ENCODE data around the gene TMEM54.
"Not testable (repeated sequence)": the region's sequence is repeated elsewhere in the genome, so short reads cannot be mapped to it uniquely, and the experiment has no call there.

TMEM54 gene

DNA sequence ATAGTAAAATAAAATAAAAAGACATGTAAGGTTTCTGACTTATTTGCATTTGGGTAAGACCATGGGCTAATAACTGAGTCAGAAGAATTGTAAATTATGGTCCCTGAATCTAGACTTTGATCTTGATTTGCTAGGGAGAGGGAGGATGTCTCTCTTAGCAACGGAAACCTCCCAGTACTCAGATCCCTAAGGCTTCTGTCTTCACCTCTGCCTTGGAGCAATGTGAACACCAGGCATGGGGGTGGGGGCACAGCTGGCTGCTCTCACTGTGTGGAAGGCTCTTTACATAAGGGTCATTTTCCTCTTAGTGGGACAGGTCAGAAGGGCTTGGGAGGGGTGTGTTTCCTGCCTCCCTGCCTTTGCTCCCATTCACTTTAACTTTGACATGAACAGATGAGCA, 17.0 kb upstream of the TMEM54 start:
- DNase-seq: no peak

DNA sequence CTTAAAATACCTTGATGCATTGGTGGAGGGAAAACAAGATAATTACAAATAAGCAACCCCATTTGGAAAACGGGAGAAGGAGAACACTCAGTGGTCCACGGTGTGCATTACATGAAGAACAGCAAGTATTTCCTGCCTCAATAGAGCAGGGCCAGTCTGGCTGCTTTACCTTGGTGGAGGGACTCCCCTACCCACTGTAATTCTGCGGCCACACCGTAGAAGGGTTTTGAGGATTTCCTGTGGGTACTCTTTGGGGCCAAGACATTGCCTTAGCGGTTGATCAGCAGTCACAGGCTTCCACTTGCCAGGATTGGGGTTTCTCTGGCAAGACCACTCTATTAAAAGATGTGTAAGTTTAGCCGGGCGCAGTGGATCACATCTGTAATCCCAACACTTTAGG, 16.3 kb upstream of the TMEM54 start:
- DNase-seq: no peak

DNA sequence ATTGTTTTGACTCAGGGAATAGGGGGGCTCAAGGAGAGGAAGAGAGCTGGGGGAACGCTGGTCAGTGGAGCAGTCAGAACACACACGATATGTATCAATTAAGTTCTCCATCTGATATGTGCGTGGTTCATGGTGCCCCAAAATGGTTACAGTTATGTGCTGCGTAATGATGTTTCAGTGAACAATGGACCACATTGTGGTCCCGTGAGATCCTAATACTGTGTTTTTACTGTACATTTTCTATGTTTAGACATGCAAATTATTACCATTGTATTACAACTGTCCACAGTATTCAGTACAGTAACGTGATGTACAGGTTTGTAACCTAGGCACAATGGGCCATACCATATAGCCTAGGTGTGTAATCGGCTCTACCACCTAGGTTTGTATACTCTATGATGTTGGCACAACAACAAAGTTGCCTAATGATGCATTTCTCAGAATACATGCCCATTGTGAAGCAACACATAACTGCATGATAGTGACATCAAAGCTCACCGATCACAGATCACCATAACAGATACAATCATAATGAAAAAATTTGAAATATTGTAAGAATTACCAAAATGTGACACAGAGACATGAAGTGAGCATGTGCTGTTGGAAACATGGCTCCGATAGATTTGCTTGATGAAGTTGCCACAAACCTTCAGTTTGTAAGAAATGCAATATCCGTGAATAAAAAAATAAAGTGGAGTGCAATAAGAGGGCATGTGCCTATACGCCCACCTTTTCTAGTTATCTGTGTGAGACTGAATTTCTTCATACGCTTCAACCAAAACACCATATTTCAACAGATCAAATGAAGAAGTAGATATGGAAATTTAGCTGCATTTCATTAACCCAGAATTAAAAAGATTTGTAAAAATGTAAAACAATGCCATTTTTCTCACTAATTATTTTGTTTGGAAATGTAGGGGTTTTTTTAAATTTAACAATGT, 14.8 kb upstream of the TMEM54 start:
- DNase-seq: no peak

DNA sequence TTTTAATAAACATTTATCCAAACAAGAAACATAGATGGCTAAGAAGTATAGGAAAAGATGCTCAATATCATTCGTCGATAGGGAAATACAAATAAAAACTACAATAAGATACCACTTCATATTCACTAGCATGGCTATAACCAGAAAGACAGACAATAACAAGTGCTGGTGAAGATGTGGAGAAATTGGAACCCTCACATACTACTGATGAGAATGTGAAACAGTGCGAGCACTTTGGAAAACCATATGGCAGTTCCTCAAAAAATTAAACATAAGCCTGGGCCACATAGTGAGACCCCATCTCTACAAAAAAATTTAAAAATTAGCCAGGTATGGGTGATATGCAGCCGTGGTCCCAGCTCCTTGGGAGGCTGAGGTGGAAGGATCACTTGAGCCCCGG, 9.1 kb upstream of the TMEM54 start:
- DNase-seq: no peak

DNA sequence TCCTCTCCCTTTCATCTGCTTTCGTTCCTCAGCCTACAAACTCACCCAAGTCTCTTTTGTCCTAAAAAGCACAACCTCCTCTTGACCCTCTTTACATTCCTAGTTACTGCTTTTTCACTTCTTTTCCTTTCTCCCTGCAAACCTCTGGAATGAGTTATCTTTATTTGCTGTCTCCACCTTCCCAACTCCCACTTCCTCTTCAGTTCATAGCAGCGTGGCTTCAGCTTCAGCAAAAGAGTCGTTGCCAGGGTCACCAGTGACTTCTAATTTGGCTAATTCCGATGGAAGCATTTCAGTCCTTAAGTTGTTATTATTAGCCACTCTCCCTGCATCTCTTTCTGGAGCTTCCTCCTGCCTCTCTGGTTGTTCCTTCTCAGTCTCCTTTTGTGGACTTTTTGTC, 6.2 kb upstream of the TMEM54 start:
- DNase-seq: no peak

DNA sequence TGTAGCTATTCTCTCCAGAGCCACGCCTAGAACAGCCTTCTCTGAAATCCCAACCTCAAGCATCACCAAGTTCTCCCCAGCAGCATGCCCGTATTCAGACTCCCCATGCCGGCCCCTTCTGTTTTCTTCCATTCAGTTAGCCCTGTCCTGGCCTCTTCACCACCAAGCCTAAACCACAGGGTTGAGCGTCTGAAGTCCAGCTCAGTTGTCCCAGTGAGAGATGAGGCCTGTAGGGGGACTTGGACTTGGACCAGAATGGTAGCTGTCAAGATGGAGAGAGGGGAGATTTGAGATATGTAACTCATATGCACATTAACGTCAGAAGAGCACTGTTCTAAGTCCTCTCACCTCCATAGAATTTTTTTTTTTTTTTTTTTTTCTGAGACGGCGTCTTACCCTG, 5.5 kb upstream of the TMEM54 start:
- DNase-seq: no peak

DNA sequence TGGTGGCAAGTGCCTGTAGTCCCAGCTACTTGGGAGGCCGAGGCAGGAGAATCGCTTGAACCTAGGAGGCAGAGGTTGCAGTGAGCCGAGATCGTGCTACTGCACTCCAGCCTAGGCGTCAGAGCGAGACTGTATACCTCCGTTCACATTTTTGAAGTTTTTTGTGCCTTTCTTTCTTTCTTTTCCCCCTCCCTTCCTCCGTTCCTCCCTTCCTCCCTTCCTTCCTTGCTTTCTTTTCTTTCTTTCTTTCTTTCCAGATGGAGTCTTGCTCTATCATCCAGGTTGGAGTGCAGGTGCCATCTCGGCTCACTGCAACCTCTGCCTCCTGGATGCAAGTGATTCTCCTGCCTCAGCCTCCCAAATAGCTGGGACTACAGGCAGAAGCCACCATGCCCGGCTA, 4.4 kb upstream of the TMEM54 start:
- DNase-seq: not testable (repeated sequence)

DNA sequence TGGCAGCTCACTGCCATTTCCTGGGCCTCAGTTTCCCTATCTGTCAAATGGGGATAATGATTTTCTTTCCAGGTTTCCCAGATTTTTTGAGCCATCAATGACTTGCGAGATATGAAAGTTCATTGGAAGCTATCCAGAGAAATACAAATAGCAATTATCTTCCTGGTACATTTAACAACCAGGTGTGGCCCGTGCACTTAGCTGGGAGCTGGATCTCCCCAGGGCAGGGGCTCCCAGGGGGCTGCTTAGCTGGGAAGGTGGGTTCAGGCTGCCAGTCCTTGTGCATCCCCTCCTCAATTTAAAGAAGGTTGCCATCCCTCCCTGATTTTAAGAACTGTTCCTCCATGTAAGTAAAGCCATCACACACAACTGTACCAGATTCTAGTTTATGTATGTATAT, 3.6 kb upstream of the TMEM54 start:
- no peak for DNase-seq

DNA sequence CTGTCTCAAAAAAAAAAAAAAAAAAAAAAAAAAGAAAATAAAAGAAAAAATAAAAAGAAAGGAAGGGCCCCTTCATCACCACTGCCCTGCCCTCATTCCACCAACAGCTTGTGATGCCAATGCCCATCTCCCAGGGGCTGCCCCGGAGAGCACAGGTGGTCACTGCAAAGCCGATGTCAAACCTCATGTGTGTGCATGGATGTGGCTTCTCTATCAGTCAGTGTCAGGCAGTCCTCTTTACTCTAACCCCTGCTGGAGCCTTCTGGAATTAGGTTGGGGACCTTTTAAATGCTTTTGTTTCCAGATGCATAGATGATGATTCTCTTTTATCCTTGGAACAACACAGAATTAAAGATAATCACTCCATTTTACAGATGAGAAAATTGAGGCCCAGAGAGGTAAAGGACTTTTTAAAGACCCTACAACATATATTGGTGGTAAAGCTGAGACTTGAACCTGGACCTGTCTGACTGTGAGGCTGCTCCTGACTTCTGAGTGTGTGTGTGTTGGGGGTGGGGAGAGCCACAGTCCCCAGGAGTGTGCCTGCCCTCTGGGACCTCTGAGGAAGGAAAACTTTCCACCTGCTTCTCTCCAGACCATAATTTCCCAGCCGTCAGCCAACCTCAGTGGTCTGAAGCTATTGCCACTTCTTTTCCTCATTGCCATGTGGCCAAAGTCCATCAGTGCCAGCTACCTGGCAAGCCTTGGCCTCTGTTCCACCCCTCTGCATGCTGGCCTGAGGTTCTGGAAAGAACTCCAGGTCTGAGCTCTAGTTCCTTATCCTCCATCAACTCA, 3.0 kb upstream of the TMEM54 start:
- DNase-seq: no peak

DNA sequence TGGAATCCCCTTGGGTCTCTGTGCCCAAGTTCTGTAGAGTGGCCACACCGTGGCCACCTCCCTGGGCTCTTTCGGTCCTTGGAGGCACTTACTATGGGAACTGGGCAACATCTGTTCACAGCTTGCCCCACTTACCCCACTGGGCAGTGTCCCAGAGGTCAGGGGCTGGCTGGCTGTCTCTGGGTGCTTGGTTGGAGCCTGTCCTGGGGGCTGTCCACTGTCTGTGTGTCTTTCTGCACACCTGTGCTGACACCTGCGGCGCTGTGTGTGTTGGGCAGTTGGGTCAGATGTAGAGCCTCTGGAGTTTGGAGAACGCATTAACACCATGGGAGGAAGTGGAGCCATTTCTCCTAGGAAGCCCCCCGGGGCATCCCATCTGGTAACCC, 1.3 kb upstream of the TMEM54 start:
- no peak for DNase-seq

DNA sequence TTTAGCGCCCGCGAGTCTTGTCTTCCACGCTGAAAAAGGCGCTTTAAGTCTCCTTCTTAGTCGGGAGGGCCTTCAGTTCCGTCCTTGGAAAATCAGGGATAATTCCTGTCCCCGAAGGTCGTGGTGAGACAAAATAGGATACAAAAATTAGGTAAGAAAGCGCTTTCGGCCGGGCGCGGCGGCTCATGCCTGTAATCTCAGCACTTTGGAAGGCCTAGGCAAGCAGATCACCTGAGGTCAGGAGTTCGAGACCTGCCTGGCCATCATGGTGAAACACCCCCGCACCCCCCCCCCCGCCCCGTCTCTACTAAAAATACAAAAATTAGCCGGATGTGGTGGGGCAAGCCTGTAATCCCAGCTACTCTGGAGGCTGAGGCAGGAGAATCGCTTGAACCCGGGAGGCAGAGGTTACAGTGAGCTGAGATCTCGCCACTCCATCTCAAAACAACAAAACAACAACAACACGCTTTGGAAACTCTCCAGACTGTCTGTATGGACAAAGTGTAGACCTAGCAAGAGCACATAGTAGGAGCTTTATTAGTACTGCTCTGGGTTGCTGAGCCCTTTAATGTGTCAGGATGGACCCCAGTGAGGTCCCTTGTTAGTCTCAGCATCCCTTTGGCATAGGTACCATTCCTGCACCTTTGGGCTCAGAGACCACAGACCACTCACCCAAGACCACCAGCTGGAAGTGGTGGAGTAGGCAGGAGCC, 790 bp upstream of the TMEM54 start:
- DNase-seq: no peak

DNA sequence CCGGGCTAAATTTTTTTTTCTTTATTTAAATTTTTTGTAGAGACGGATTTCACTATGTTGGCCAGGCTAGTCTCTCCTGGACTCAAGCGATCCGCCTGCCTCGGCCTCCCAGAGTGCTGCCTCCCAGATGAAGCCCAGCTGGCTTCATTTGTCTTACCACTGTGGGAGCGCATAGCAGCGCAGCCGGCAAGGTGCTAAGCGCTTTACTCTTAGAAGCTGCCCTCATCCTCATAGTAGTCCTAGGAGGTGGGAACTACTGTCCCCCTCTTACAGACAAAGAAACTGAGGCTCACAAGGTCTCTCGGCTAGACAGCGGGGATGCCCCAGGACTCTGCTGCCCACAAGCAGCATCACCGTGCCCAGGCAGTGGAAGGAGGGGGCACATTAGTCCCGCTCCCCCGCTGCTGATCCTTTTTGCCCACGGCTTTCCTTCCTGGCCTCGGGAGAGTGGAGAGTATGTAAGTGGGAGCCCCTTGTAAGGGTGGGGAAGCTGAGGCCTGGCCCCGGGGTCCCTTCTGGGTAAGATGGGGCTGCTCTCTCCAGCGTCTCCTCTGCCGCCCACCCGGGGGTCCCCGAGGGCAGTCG, 726 bp downstream of the TMEM54 start:
- no peak for DNase-seq

DNA sequence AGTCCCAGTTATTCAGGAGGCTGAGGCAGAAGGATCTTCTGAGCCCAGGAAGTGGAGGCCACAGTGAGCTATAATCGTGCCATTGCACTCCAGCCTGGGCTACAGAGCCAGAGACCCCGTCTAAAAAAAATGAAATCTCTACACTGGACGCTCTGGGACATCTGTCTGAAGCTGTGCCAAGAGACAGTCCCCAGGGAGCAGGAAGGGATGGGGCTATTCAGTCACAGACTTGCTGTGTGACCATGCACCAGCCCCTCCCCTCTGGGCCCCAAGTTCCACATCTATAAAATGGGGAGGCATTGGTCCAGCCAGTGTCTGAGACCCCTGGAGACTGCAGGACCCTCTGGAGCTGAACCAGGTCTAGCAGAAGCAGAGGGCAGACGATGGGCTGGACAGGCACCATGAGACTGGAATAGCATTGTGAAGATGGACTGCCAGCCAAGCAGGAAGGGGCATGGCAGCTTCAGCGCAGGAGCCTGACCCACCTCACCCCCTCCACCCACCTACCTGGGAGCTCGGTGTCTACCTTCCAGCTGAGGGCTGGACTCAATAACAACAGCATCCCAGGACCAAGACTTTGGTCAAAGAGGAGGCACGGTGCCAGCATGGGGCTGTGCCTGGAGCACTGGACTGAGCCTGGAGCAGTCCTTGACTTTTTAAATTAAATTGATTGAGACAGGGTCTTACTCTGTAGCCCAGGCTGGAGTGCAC, 1.4 kb downstream of the TMEM54 start:
- DNase-seq: no peak

DNA sequence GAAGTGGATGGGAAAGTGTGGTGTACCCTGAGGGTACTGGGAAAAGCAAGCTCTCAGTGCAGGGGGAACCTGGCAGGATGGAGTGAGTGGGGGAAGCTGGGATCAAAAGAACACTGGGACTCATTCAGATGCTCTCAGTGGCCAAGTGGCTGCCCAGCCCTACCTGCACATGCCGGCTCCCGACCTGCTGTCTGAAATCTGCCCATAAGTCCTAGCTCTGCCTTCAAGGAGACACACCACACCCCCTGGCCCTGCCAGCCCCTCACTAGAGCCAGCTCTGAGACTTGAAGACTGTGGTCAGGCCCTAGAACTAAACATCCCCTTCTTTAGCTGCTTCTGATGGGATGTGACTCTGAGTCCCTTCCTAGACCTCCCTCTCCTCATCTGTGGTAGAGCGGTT, 2.2 kb downstream of the TMEM54 start:
- DNase-seq: no peak

DNA sequence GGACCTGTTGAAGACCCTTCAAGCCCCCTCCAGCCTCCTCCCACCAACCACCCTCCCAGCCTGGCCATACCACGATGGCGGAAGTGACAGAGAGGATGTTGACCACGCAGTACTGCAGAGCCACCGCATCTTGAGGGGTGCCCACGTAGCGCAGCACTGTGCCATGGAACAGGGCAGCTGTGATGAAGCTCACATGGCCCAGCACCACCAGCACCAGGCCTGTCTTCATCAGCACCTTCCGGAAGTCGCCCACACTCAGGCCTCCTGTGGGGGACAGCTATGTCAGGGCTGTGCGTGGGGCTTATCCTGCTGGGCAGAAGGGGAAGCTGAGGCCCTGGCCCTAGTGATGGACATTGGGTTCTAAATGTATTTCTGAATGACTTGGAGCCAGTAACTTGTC, 3.1 kb downstream of the TMEM54 start:
- DNase-seq: no peak

DNA sequence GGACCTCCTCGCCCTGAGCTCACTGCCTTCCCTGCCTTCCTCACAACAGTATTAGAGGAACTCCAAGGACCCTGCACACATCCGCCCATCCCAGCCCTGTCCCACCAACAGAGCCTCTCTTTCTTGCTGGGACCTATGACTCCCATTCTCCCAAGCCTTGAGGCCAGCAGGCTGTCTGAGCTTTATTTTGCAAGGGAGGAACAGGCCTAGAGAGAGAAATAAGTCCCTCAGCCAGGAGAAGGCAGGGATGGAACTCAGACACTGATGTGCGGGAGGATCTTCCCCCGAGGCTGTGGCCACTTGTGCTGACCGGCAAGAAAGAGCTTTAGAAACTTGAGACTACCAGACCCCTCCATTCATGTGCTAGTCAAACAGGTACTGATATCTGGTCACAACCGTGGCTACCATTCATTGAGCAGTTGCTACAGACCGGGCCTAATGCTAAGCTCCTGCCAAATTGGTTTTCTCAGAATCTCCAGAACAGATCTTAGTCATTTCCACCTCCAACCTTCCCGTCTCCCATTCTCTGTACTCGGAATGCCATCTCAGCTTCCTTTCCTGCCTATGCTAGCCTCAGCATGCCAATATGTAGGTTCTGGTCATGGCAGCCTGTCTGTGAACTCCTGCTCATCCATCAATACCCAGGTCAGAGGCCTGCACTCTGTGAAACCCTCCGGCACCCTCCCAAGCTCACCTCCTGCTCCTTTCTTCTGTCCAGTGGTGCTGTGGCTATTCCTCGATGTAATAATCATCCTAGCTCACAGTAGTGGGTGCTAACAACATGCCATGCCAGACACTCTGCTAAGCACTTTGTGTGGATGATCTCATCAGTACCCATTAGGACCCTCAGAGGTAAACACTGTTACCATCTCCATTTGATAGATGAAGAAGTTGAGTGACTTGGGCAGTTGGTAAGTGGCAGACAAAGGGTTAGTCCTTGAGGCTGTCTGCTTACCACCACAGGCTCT, 3.8 kb downstream of the TMEM54 start:
- no peak for DNase-seq

DNA sequence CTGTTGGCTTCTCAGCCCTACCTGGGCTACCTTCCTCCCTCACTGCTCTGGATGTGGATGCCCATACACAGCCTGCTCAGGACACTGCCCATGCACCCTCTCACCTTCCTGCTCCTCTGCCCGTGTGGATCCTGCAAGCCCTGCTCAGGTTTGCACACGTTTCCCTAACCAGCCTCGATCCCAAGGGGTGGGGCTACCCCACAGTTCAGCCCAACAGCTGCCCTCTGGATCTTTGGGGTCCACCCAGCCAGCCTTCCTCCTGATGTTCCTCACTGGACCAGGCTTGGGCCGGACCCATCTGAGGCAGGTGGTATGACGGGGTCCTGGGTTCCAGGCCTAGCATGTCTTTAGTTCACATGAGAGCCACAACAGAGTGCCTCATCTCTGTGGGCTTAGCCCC, 4.7 kb downstream of the TMEM54 start:
- no peak for DNase-seq

DNA sequence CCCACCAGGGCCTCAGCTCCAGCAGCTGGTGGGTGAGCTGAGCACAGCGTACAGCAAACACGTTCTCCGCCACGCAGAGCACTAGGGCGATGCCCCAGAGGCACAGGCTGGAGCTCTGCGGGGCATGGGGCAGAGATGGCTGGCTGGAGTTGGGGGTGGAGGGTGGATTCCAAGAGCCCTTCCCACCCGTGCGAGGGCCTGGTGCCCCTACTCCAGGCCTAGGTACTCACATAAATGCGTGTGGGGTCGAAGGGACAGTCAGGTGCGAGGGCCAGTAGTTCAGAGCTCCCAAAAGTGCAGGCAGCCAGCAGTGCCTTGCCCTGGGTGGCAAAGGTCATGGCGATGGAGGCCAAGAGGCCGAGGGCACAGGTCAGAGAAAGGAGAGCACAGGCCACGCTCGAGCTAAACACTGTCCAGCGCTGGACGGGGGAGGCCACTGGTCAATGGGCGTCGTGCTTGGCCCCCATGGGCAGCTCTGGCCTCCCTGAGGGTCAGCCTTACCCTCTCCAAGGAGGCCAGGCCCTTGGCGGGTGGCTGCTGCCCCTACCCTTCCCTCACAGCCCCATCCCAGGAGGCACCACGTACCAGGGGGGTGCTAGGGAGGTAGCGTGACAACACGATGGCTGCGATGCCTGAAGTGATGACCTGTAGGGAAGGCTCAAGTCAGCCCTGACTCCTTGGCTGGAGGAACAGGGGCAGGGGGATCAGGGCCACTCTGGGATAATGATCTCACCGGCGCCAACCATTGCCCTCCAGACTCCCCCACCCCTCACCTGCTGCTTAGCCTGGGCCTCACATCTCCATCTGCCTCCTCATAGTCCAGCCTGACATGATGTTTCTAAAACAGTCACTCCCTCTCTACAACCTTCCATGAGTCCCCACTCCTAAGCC, 5.6 kb downstream of the TMEM54 start:
- no peak for DNase-seq

DNA sequence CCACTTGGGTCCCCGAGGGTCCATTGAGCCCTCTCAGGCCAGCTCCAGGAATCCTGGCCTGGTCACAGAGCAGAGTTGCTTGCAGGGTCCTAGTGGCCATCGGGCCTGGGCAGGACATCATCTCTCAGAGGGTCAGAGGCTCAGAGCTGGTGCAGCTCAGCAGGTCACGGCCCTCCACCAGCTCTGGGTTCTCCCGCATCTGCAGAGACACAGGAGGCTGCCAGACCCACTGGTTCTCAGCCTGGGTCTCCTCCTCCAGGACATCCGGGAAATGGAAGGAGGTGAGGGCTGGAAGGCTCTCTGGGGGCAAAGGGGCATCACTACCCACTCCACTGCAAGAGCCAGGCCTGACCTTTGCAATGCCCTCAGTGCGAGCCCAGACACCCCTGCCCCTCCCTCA, 6.5 kb downstream of the TMEM54 start:
- DNase-seq: no peak

DNA sequence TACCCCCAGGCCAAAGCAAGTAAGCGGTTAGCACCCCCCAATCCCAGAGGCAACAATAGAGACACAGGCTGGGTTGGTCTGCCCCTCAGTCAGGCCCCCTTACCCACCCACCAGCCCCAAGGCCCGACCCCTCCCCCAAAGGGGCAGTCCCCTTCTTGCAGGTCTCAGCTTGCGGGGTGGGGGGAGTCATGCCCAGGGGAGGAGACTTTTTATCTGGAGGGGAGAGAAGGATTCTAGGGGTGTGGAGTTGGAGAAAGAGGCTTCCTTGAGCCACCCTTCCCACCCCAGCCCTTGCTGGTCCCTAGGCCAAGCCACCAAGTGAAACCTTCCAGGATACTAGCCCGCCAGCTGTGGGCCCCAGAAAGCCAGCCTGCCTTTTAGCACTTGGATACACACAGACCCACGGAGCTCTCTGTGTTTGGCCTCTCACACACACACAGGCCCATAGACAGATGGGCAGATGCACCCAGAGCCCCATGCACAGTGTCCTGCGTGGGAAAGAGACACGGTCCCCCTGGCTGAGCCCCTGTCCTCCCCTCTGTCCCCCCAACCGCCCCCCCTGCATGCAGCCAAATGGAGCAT, 7.1 kb downstream of the TMEM54 start:
- no peak for DNase-seq
